ENCODE measurements around the gene PTPRF.

GRCh38 chr1:43653339-43653738 lies 122.7 kb downstream of the PTPRF start:
- TF ChIP-seq CTCF (IDR thresholded peaks at IDR 0.05; ENCODE audit: low read depth, low read length, missing input control), result no peak
- no peak for TF ChIP-seq RAD21 (IDR thresholded peaks at IDR 0.05)
- TF ChIP-seq SP1 (IDR thresholded peaks at IDR 0.05), result no peak
- TF ChIP-seq REST (IDR thresholded peaks at IDR 0.05), result no peak
- TF ChIP-seq YY1 (IDR thresholded peaks at IDR 0.05), result no peak
- no peak for TF ChIP-seq TAF1 (conservative IDR thresholded peaks at IDR 0.05)
- no peak for TF ChIP-seq JUND (IDR thresholded peaks at IDR 0.05)
- TF ChIP-seq GABPA (IDR thresholded peaks at IDR 0.05 in 1 of 2, conservative IDR thresholded peaks at IDR 0.05 in 1 of 2), result no peak
- TF ChIP-seq NR2F2 (IDR thresholded peaks at IDR 0.05), result no peak
- TF ChIP-seq, protein P1, sequence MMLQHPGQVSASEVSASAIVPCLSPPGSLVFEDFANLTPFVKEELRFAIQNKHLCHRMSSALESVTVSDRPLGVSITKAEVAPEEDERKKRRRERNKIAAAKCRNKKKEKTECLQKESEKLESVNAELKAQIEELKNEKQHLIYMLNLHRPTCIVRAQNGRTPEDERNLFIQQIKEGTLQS (IDR thresholded peaks at IDR 0.05), result no peak
- no peak for TF ChIP-seq EGR1 (IDR thresholded peaks at IDR 0.05; ENCODE audit: low read depth in 2 of 2)
- no peak for TF ChIP-seq ZBTB33 (IDR thresholded peaks at IDR 0.05)
